GM23338 (cell line): ENCODE results near the gene SHB. TPM values are rescaled to one million over a fixed set of nuclear protein-coding genes. Genes with fewer than 3 reads are reported as not detected.

Experiments
- ATAC-seq: fragments of 200-7000 bp; cut with Tn5 transposase; 3 replicates; pipeline ENCODE4 v1.9.1; 2020
- DNase-seq: peaks from one replicate; pipeline ENCODE4 v3.0.0-alpha.2; 2015; ENCODE audit warnings: low spot score
- H2AFZ ChIP-seq: fragments of 200-600 bp; sonication (generic); 2 replicates; pipeline ENCODE4 v1.8.0; 2016; ENCODE audit warnings: antibody characterized with exemption, mild to moderate bottlenecking, moderate library complexity
- H3F3A ChIP-seq: fragments of 200-600 bp; sonication (generic); replicated peaks from 2 replicates; pipeline ENCODE4 v1.8.0; 2017; ENCODE audit warnings: antibody characterized with exemption, mixed run types, low read depth
- H3K27ac ChIP-seq: fragments of 200-600 bp; sonication (generic); 2 replicates; pipeline ENCODE4 v1.6.1; 2016; ENCODE audit warnings: low read depth
- H3K27me3 ChIP-seq: fragments of 200-600 bp; sonication (generic); 2 replicates; pipeline ENCODE4 v1.8.0; 2016; ENCODE audit warnings: mild to moderate bottlenecking, mixed run types, moderate library complexity; ENCODE audit not compliant: insufficient read depth
- H3K36me3 ChIP-seq: fragments of 200-600 bp; sonication (generic); 2 replicates; pipeline ENCODE4 v1.8.0; 2016; ENCODE audit warnings: mild to moderate bottlenecking; ENCODE audit not compliant: insufficient read depth
- H3K4me1 ChIP-seq: fragments of 200-600 bp; sonication (generic); 2 replicates; pipeline ENCODE4 v1.8.0; 2016; ENCODE audit warnings: mild to moderate bottlenecking, moderate library complexity; ENCODE audit not compliant: insufficient read depth
- H3K4me2 ChIP-seq: fragments of 200-600 bp; sonication (generic); 2 replicates; pipeline ENCODE4 v1.7.1; 2017; ENCODE audit warnings: mixed run types
- H3K4me3 ChIP-seq: fragments of 200-600 bp; sonication (generic); 2 replicates; pipeline ENCODE4 v1.6.1; 2016; ENCODE audit warnings: mixed run types
- H3K79me2 ChIP-seq: fragments of 200-600 bp; sonication (generic); replicated peaks from 2 replicates; pipeline ENCODE4 v1.8.0; 2017; ENCODE audit warnings: mild to moderate bottlenecking; ENCODE audit not compliant: insufficient read depth
- H3K9me2 ChIP-seq: fragments of 200-600 bp; sonication (generic); 2 replicates; pipeline ENCODE4 v1.8.0; 2017; ENCODE audit not compliant: insufficient read depth
- H4K20me1 ChIP-seq: fragments of 200-600 bp; sonication (generic); replicated peaks from 2 replicates; pipeline ENCODE4 v1.8.0; 2017; ENCODE audit warnings: mild to moderate bottlenecking; ENCODE audit not compliant: insufficient read depth
- H3K27ac Mint-ChIP-seq: 2 replicates; pipeline ENCODE4 v1.8.0; 2020; ENCODE audit warnings: inconsistent platforms, mild to moderate bottlenecking, moderate library complexity, mixed read lengths
- H3K27me3 Mint-ChIP-seq: 3 replicates; pipeline ENCODE4 v1.8.0; 2022; ENCODE audit warnings: low read depth, mild to moderate bottlenecking, moderate library complexity, mixed read lengths, inconsistent platforms; ENCODE audit not compliant: insufficient read depth, poor library complexity
- H3K36me3 Mint-ChIP-seq: 3 replicates; pipeline ENCODE4 v1.8.0; 2021; ENCODE audit warnings: low read depth, mild to moderate bottlenecking, inconsistent platforms, moderate library complexity, mixed read lengths
- H3K4me1 Mint-ChIP-seq: 3 replicates; pipeline ENCODE4 v1.8.0; 2020; ENCODE audit warnings: mild to moderate bottlenecking, inconsistent platforms, mixed read lengths
- H3K4me3 Mint-ChIP-seq: 3 replicates; pipeline ENCODE4 v1.8.0; 2021; ENCODE audit warnings: moderate library complexity, mild to moderate bottlenecking, inconsistent platforms, mixed read lengths
- H3K9me3 Mint-ChIP-seq: 3 replicates; pipeline ENCODE4 v1.8.0; 2020; ENCODE audit warnings: moderate library complexity, mild to moderate bottlenecking, inconsistent platforms, mixed read lengths
- CREB1 ChIP-seq: fragments of 250-450 bp; sonication (Bioruptor Pico); IDR thresholded peaks from 2 replicates; pipeline ENCODE4 v1.5.0; 2020; ENCODE audit warnings: low read depth, mild to moderate bottlenecking, moderate library complexity
- CTCF ChIP-seq, 2 experiments: fragments of 200-600 bp in 1 of 2; sonication (generic) in 1 of 2; conservative IDR thresholded peaks; 2 replicates each; pipeline versions ENCODE4 v1.5.1 to v1.6.1; 2016 to 2017; ENCODE audit warnings: antibody characterized with exemption in 2 of 2, low read depth in 2 of 2, mild to moderate bottlenecking in 2 of 2, moderate library complexity in 1 of 2
- ETS1 ChIP-seq: IDR thresholded peaks from 2 replicates; pipeline ENCODE4 v1.6.1; 2016; ENCODE audit warnings: antibody characterized with exemption
- EZH2 ChIP-seq: fragments of 200-600 bp; sonication (generic); IDR thresholded peaks from one replicate; pipeline ENCODE4 v1.8.0; 2017; ENCODE audit warnings: antibody characterized with exemption, mild to moderate bottlenecking, low read depth; ENCODE audit not compliant: unreplicated experiment
- EZH2phosphoT487 ChIP-seq: fragments of 200-600 bp; sonication (generic); IDR thresholded peaks from one replicate; pipeline ENCODE4 v1.8.1; 2018; ENCODE audit warnings: antibody characterized with exemption; ENCODE audit not compliant: unreplicated experiment
- JUNB ChIP-seq: IDR thresholded peaks from one replicate; pipeline ENCODE4 v1.6.1; 2016; ENCODE audit warnings: antibody characterized with exemption; ENCODE audit not compliant: unreplicated experiment
- NANOG ChIP-seq: IDR thresholded peaks from 2 replicates; pipeline ENCODE4 v1.6.1; 2016; ENCODE audit warnings: antibody characterized with exemption, borderline replicate concordance
- POLR2AphosphoS5 ChIP-seq: IDR thresholded peaks from 2 replicates; pipeline ENCODE4 v1.6.1; 2016; ENCODE audit warnings: antibody characterized with exemption, low read depth
- REST ChIP-seq: IDR thresholded peaks from one replicate; pipeline ENCODE4 v1.6.1; 2018; ENCODE audit warnings: antibody characterized with exemption; ENCODE audit not compliant: unreplicated experiment
- STAT1 ChIP-seq: IDR thresholded peaks from one replicate; pipeline ENCODE4 v1.6.1; 2016; ENCODE audit warnings: antibody characterized with exemption; ENCODE audit not compliant: unreplicated experiment
- ZNF114 ChIP-seq: fragments of 250-450 bp; sonication (Bioruptor Pico); IDR thresholded peaks from 2 replicates; pipeline ENCODE4 v1.5.0; 2020; ENCODE audit warnings: mild to moderate bottlenecking, moderate library complexity
- ZNF331 ChIP-seq: fragments of 250-450 bp; sonication (Bioruptor Pico); IDR thresholded peaks from 2 replicates; pipeline ENCODE4 v1.5.0; 2020; ENCODE audit warnings: low read depth, mild to moderate bottlenecking, moderate library complexity
- ZNF462 ChIP-seq: fragments of 250-450 bp; sonication (Bioruptor Pico); IDR thresholded peaks from 2 replicates; pipeline ENCODE4 v1.5.0; 2020; ENCODE audit warnings: mild to moderate bottlenecking, moderate library complexity
- polyA plus RNA-seq: library from polyadenylated mRNA; unstranded; fragments of >200 nt; fragmentation: Nextera tagmentation; extraction: Ambion mirVana; gene quantifications from 2 replicates; pipeline ENCODE4 v1.2.1, GENCODE V29; 2016
- total RNA-seq: library from RNA; depleted of rRNA; stranded (reverse); fragments of >200 nt; shearing (Covaris generic); gene quantifications from 2 replicates; pipeline ENCODE4 v1.2.3, GENCODE V29; 2014

SHB gene
- total and polyA plus RNA-seq, 2 experiments from 2014 or later: 1.5 to 14.0 TPM

GRCh38 chr9:38054653-38055052, 14.4 kb downstream of the SHB start:
- H3K27ac Mint-ChIP-seq: no peak overlapping the region
- H3K4me3 Mint-ChIP-seq: no peak overlapping the region
- H3K27me3 Mint-ChIP-seq: peaks cover 20% of the 10 kb centered on the region
- Histone ChIP-seq H4K20me1 (no peaks in the 10 kb centered on the region; the same call in 1 of the 2 replicates), H3K27me3 (no peaks in the 10 kb centered on the region), H3F3A (no peaks in the 10 kb centered on the region), H3K36me3 (no peaks in the 10 kb centered on the region), H3K4me3 (no peak overlapping the region), H3K9me2 (no peaks in the 10 kb centered on the region), H3K4me1 (peaks cover 34% of the 10 kb centered on the region), H3K4me2 (no peak overlapping the region), H3K79me2 (peaks cover 32% of the 10 kb centered on the region), H3K27ac (no peak overlapping the region), H2AFZ (no peak overlapping the region)
- no peak for TF ChIP-seq STAT1
- TF ChIP-seq ZNF462 (CRISPR knock-in tag): no peak
- TF ChIP-seq EZH2phosphoT487: no peak
- no peak for TF ChIP-seq REST
- no peak for TF ChIP-seq ETS1
- TF ChIP-seq POLR2AphosphoS5: no peak
- no peak for TF ChIP-seq ZNF331 (CRISPR knock-in tag)
- no peak for TF ChIP-seq JUNB
- TF ChIP-seq CREB1 (CRISPR knock-in tag): no peak
- TF ChIP-seq NANOG: no peak
- no peak for TF ChIP-seq EZH2
- no peak for TF ChIP-seq CTCF (conservative IDR thresholded peaks at IDR 0.05; ENCODE audit: low read depth in 2 of 2)
- TF ChIP-seq ZNF114 (CRISPR knock-in tag): no peak
- H3K9me3 Mint-ChIP-seq: no peaks in the 10 kb centered on the region
- H3K4me1 Mint-ChIP-seq: peaks cover 67% of the 10 kb centered on the region
- ATAC-seq (no peak), DNase-seq (no peak)
- H3K36me3 Mint-ChIP-seq: peaks cover 2% of the 10 kb centered on the region; the same call in 1 of the 3 replicates
